Left ventricle myocardium inferior (tissue), 1 donor: Measurements from ENCODE around the gene FRMD6. TPM values are rescaled to one million over a fixed set of nuclear protein-coding genes. Genes with fewer than 3 reads are reported as not detected.
"Not testable (repeated sequence)": the region's sequence is repeated elsewhere in the genome, so short reads cannot be mapped to it uniquely, and the experiment has no call there.

Source experiments
- DNase-seq: peaks from one replicate; pipeline ENCODE4 v3.0.0-alpha.2; 2020
- H3K27ac ChIP-seq: fragments of 200-600 bp; replicated peaks from 2 replicates; pipeline ENCODE4 v1.8.0; 2021
- H3K27me3 ChIP-seq: fragments of 200-600 bp; 2 replicates; pipeline ENCODE4 v1.8.0; 2021; ENCODE audit warnings: low read depth
- H3K36me3 ChIP-seq: fragments of 200-600 bp; 2 replicates; pipeline ENCODE4 v1.8.0; 2021
- H3K4me1 ChIP-seq: fragments of 200-600 bp; 2 replicates; pipeline ENCODE4 v1.8.0; 2021
- H3K4me3 ChIP-seq: fragments of 200-600 bp; 2 replicates; pipeline ENCODE4 v1.8.0; 2021; ENCODE audit warnings: mild to moderate bottlenecking, moderate library complexity
- H3K9me3 ChIP-seq: fragments of 200-600 bp; replicated peaks from 2 replicates; pipeline ENCODE4 v1.8.0; 2021
- intact Hi-C: fragments of 100-400 bp; cut with micrococcal nuclease; formaldehyde crosslinking; loops from one replicate; pipeline ENCODE4 v1.11.0; 2022
- total RNA-seq: library from RNA; stranded (reverse); fragmentation: NEBNext Ultra II Directional; extraction: Animal tissue kit (Norgen Biotek cat#: 25700); gene quantifications from one replicate; pipeline ENCODE4 v1.2.1, GENCODE V29; 2021
- TF ChIP-seq, protein P1 (sequence below): fragments of 200-600 bp; IDR thresholded peaks from 2 replicates; pipeline ENCODE4 v1.8.0; 2021; ENCODE audit warnings: antibody characterized with exemption, mild to moderate bottlenecking, borderline replicate concordance
- donor health status: DM: no; HTN: yes; CAD: no; lungs with severe emphysema.

The FRMD6 gene
- total RNA-seq, 1 donor from 2014 or later = 7.7 TPM

DNA sequence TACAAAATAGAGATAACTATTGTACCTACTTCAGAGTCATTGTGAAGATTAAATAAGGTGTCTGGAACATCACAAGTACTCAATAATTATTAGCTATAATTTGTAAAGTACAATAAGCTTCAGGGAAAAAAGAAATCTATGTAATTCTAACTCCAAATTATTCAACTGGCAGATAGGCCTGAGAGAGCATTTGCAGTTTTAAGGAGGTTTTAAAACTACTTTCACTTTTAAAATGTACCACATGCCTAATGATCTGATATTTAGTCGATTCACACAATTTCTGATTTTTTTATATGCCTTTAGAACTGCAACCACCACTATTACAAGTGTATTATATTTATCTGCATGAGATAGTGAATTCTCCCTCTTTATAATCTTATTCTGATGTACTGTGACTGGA is 24.9 kb upstream of the FRMD6 start:
- DNase-seq = no peak
- Histone ChIP-seq H3K27me3 (no peaks in the 10 kb centered on the region), H3K27ac (no peak overlapping the region), H3K36me3 (no peaks in the 10 kb centered on the region), H3K4me3 (no peak overlapping the region), H3K4me1 (peaks cover 8% of the 10 kb centered on the region), H3K9me3 (no peaks in the 10 kb centered on the region)
- TF ChIP-seq, protein P1, sequence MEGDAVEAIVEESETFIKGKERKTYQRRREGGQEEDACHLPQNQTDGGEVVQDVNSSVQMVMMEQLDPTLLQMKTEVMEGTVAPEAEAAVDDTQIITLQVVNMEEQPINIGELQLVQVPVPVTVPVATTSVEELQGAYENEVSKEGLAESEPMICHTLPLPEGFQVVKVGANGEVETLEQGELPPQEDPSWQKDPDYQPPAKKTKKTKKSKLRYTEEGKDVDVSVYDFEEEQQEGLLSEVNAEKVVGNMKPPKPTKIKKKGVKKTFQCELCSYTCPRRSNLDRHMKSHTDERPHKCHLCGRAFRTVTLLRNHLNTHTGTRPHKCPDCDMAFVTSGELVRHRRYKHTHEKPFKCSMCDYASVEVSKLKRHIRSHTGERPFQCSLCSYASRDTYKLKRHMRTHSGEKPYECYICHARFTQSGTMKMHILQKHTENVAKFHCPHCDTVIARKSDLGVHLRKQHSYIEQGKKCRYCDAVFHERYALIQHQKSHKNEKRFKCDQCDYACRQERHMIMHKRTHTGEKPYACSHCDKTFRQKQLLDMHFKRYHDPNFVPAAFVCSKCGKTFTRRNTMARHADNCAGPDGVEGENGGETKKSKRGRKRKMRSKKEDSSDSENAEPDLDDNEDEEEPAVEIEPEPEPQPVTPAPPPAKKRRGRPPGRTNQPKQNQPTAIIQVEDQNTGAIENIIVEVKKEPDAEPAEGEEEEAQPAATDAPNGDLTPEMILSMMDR = no peak
- intact Hi-C loops = no loop called here

DNA sequence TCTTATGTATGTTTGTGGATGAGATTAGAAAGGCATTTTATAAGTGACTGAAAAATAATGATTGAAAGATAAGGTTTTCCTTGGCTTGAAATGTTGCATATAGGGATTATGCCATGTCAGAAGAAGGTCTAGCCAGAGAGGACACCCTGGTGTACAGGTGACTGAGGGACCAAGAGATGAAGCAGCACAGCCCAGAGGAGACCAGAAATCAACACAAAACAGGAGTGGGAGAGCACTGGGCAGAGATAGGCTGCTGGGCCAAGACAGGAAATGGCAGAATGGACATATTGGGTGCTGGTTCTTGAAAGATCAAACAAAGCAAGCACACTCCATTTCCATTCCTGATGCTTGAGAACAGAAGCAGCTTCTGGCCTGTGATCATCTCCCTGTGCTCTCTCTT is 24.4 kb upstream of the FRMD6 start:
- no peaks in the 10 kb centered on the region for H3K9me3 ChIP-seq
- TF ChIP-seq, protein P1 = no peak
- intact Hi-C loops = no loop called here
- H3K4me1 ChIP-seq = peaks cover 8% of the 10 kb centered on the region
- no peak overlapping the region for H3K4me3 ChIP-seq
- no peaks in the 10 kb centered on the region for H3K36me3 ChIP-seq
- DNase-seq = no peak
- no peaks in the 10 kb centered on the region for H3K27me3 ChIP-seq
- H3K27ac ChIP-seq = no peak overlapping the region

DNA sequence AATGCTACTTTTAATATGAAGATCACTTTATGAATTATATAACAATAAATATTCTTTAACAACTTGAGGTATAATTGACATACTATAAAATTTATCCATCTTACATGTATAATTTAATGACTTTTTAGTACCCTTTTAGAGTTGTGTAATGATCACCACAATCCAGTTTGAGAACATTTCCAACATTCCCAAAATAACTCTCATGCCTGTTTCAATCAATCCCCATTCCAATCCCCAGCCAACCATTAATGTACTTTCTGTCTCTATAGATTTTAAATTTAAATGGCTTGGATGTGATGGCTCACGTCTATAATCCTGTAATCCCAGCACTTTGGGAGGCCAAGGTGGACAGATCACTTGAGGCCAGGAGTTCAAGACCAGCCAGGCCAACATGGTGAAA is 23.5 kb upstream of the FRMD6 start:
- H3K9me3 ChIP-seq = no peaks in the 10 kb centered on the region
- intact Hi-C loops = no loop called here
- H3K27me3 ChIP-seq = no peaks in the 10 kb centered on the region
- no peak overlapping the region for H3K4me3 ChIP-seq
- H3K36me3 ChIP-seq = no peaks in the 10 kb centered on the region
- TF ChIP-seq, protein P1 = no peak
- no peak for DNase-seq
- H3K4me1 ChIP-seq = peaks cover 8% of the 10 kb centered on the region
- H3K27ac ChIP-seq = no peak overlapping the region

DNA sequence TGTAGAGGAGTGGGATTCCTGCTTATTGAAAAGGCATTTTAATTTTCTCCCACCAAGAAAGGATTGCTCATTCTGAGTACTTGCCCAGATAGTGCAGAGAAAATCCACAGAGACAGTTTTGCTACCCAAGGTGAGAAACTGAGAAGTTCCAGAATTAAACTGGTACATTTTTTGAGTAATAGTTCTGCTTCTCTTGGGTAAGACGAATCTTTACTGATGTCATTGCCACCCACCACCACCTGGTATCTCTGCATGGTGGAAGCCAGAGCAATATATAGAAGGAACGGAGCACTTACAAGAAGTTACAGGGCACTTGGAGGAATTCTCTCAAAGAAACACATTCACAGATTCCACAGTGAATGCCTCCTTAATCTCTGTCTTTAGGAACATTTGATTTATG is 20.7 kb upstream of the FRMD6 start:
- Histone ChIP-seq H3K36me3 (no peaks in the 10 kb centered on the region), H3K4me3 (no peak overlapping the region), H3K4me1 (peaks cover 8% of the 10 kb centered on the region), H3K27me3 (no peaks in the 10 kb centered on the region), H3K9me3 (no peaks in the 10 kb centered on the region), H3K27ac (no peak overlapping the region)
- no peak for DNase-seq
- TF ChIP-seq, protein P1 = no peak
- intact Hi-C loops = no loop called here

DNA sequence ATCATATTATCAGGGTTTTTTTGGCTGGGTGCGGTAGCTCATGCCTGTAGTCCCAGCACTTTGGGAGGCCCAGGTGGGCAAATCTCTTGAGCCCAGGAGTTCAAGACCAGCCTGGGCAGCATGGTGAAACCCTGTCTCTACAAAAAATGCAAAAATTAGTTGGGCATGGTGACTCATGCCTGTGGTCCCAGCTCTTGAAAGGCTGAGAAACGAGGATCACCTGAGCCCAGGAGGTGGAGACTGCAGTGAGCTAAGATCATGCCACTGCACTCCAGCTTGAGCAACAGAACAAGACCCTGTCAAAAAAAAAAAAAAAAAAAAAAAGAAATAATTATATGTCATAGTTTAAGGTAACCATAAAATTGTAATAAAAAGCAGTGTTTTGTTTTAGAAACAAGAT is 18.4 kb upstream of the FRMD6 start:
- H3K27me3 ChIP-seq, H3K27ac ChIP-seq, H3K4me1 ChIP-seq, H3K36me3 ChIP-seq, DNase-seq, intact Hi-C loops, H3K9me3 ChIP-seq, H3K4me3 ChIP-seq: not testable (repeated sequence)

DNA sequence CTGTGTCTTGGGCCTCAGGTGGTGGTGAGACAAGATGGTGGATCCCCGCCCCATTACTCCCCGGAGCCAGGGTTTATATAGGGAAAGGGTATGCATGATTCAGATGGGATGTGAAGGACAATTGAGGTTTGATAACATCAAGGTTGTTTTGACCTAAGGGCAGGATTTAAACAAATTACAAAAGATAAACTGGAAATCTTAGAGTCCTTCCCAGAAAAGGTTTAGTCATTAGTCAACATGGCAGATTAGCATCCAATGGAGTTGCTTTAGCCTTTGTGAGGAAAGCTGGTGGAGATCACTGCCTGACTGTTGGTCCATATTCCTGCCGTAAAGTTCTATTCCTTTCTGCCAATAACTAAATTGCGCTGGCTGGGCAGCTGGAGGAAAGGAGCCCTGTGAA is 15.6 kb upstream of the FRMD6 start:
- no peak for DNase-seq

More for the DNA sequence above, 15.6 kb upstream of the FRMD6 start:
- Histone ChIP-seq H3K27me3 (no peaks in the 10 kb centered on the region), H3K4me1 (peaks cover 11% of the 10 kb centered on the region), H3K4me3 (no peak overlapping the region), H3K9me3 (no peaks in the 10 kb centered on the region), H3K36me3 (no peaks in the 10 kb centered on the region), H3K27ac (no peak overlapping the region)
- intact Hi-C loops = no loop called here
- TF ChIP-seq, protein P1 = no peak
